SK-N-SH (cell line): ENCODE results near the gene NTM. TPM values are rescaled to one million over a fixed set of nuclear protein-coding genes. Genes with fewer than 3 reads are reported as not detected.

ENCODE experiments used
- CTCF ChIA-PET: fragments of 300-600, 350-600 bp; formaldehyde crosslinking; extraction: SDS; loops from one replicate; lab custom pipeline; 2021; lab: Yijun Ruan, JAX
- POLR2A ChIA-PET: fragments of 350-600 bp; sonication (Branson Sonifier 250); formaldehyde crosslinking; extraction: SDS; loops from one replicate; lab custom pipeline; 2020; ENCODE audit warnings: antibody characterized with exemption, inconsistent platforms; lab: Yijun Ruan, JAX
- DNase-seq: peaks from one replicate; pipeline ENCODE4 v3.0.0; 2012
- H2AFZ ChIP-seq: fragments of 200-600 bp; sonication (generic); 2 replicates; pipeline ENCODE4 v1.8.1; 2016; ENCODE audit warnings: antibody characterized with exemption, mild to moderate bottlenecking, low read depth
- H3F3A ChIP-seq: fragments of 200-600 bp; sonication (generic); replicated peaks from 2 replicates; pipeline ENCODE3; 2016; ENCODE audit warnings: antibody characterized with exemption, mild to moderate bottlenecking; ENCODE audit not compliant: insufficient read depth
- H3K27ac ChIP-seq, 2 experiments: fragments of 200-500 bp in 1 of 2; fragments of 200-600 bp in 1 of 2; sonication (Bioruptor generic) in 1 of 2; sonication (generic), shearing (Covaris generic) in 1 of 2; 2 replicates each; pipeline versions ENCODE4 v1.5.1 to v1.6.1; 2014 to 2016; ENCODE audit warnings: low read depth in 2 of 2, inconsistent platforms in 1 of 2, low read length in 1 of 2, mild to moderate bottlenecking in 1 of 2, mixed read lengths in 1 of 2
- H3K27me3 ChIP-seq: fragments of 200-600 bp; sonication (generic), shearing (Covaris generic); 2 replicates; pipeline ENCODE4 v1.6.1; 2016; ENCODE audit warnings: mixed run types; ENCODE audit not compliant: insufficient read depth
- H3K36me3 ChIP-seq, 2 experiments: fragments of 200-500 bp in 1 of 2; fragments of 200-600 bp in 1 of 2; sonication (Bioruptor generic) in 1 of 2; sonication (generic) in 1 of 2; replicated peaks in 1 of 2; 2 replicates each; pipeline versions ENCODE3 to v1.5.1; 2014 to 2016; ENCODE audit warnings: low read length in 1 of 2, mild to moderate bottlenecking in 1 of 2; ENCODE audit not compliant: insufficient read depth in 2 of 2, control insufficient read depth in 1 of 2
- H3K4me1 ChIP-seq, 2 experiments: fragments of 200-500 bp in 1 of 2; fragments of 200-600 bp in 1 of 2; sonication (Bioruptor generic) in 1 of 2; sonication (generic), shearing (Covaris generic) in 1 of 2; 2 replicates each; pipeline versions ENCODE4 v1.5.1 to v1.6.1; 2014 to 2016; ENCODE audit warnings: low read depth in 1 of 2, low read length in 1 of 2, mixed run types in 1 of 2; ENCODE audit not compliant: insufficient read depth in 2 of 2, control insufficient read depth in 1 of 2
- H3K4me2 ChIP-seq: fragments of 200-600 bp; sonication (generic), shearing (Covaris generic); 2 replicates; pipeline ENCODE4 v1.6.1; 2017; ENCODE audit warnings: mixed run types
- H3K4me3 ChIP-seq, 2 experiments: fragments of 200-500 bp in 1 of 2; fragments of 200-600 bp in 1 of 2; sonication (Bioruptor generic) in 1 of 2; sonication (generic), shearing (Covaris generic) in 1 of 2; 2 replicates each; pipeline versions ENCODE4 v1.5.1 to v1.8.1; 2014 to 2016; ENCODE audit warnings: low read depth in 2 of 2, inconsistent platforms in 1 of 2, low read length in 1 of 2, mild to moderate bottlenecking in 1 of 2, mixed read lengths in 1 of 2, moderate library complexity in 1 of 2
- H3K79me2 ChIP-seq: fragments of 200-600 bp; sonication (generic); 2 replicates; pipeline ENCODE4 v1.8.1; 2017; ENCODE audit warnings: mild to moderate bottlenecking; ENCODE audit not compliant: insufficient read depth
- H3K9ac ChIP-seq: fragments of 200-600 bp; sonication (generic); 2 replicates; pipeline ENCODE4 v1.6.1; 2017; ENCODE audit warnings: mixed run types
- H3K9me2 ChIP-seq: fragments of 200-600 bp; sonication (generic); 2 replicates; pipeline ENCODE4 v1.6.1; 2017; ENCODE audit warnings: mixed run types
- H3K9me3 ChIP-seq: fragments of 200-600 bp; sonication (generic); 2 replicates; pipeline ENCODE4 v1.6.1; 2017; ENCODE audit warnings: mixed run types, mild to moderate bottlenecking, moderate library complexity
- H4K20me1 ChIP-seq: fragments of 200-600 bp; sonication (generic); 2 replicates; pipeline ENCODE4 v1.6.1; 2017; ENCODE audit warnings: mild to moderate bottlenecking, mixed run types; ENCODE audit not compliant: insufficient read depth
- CTCF ChIP-seq: fragments of 200-600 bp; sonication (generic); IDR thresholded peaks from 2 replicates; pipeline ENCODE4 v1.6.1; 2017; ENCODE audit warnings: antibody characterized with exemption, mild to moderate bottlenecking, moderate library complexity
- ELF1 ChIP-seq: IDR thresholded peaks from 2 replicates; pipeline ENCODE4 v1.4.0; 2012
- EZH2phosphoT487 ChIP-seq: fragments of 200-600 bp; sonication (generic); IDR thresholded peaks from 2 replicates; pipeline ENCODE4 v1.6.1; 2017; ENCODE audit warnings: low read depth, mixed run types, mild to moderate bottlenecking, antibody characterized with exemption, moderate library complexity, borderline replicate concordance
- FOSL2 ChIP-seq: IDR thresholded peaks from 2 replicates; pipeline ENCODE4 v1.4.0; 2012; ENCODE audit warnings: low read depth, mild to moderate bottlenecking, moderate library complexity, borderline replicate concordance
- FOXJ3 ChIP-seq: sonication (generic); formaldehyde crosslinking; IDR thresholded peaks from 2 replicates; pipeline ENCODE4 v1.5.1; 2020; ENCODE audit warnings: mild to moderate bottlenecking, missing genetic modification reagents
- FOXM1 ChIP-seq: IDR thresholded peaks from 2 replicates; pipeline ENCODE4 v1.4.0; 2012; ENCODE audit warnings: low read depth, mild to moderate bottlenecking
- NRF1 ChIP-seq: IDR thresholded peaks from 2 replicates; pipeline ENCODE4 v1.6.1; 2012; ENCODE audit warnings: low read depth, mild to moderate bottlenecking, low read length
- PBX3 ChIP-seq: IDR thresholded peaks from 2 replicates; pipeline ENCODE4; 2012
- POLR2AphosphoS5 ChIP-seq: IDR thresholded peaks from 2 replicates; pipeline ENCODE4 v1.6.1; 2012; ENCODE audit warnings: low read depth, low read length
- SIN3A ChIP-seq: IDR thresholded peaks from 2 replicates; pipeline ENCODE4 v1.6.1; 2012; ENCODE audit warnings: low read depth, mild to moderate bottlenecking, low read length, moderate library complexity, borderline replicate concordance
- TAF1 ChIP-seq: IDR thresholded peaks from 2 replicates; pipeline ENCODE4 v1.6.1; 2012; ENCODE audit warnings: low read depth, mild to moderate bottlenecking, low read length, moderate library complexity, borderline replicate concordance
- TCF12 ChIP-seq: IDR thresholded peaks from 2 replicates; pipeline ENCODE4 v1.4.0; 2012
- YY1 ChIP-seq: IDR thresholded peaks from 2 replicates; pipeline ENCODE4 v1.4.0; 2012; ENCODE audit warnings: low read depth, mild to moderate bottlenecking
- WGBS: methylation state at CpG from one replicate; pipeline ENCODE4 v1.1.6; 2017; ENCODE audit warnings: low lambda C conversion rate; 5-methylcytosine and 5-hydroxymethylcytosine counted together
- polyA plus RNA-seq, 3 experiments: library from polyadenylated mRNA; depleted of rRNA; stranded (reverse); fragments of >200 nt; gene quantifications; 2 replicates each; pipeline ENCODE4 v1.2.3, GENCODE V29; 2012
- TF ChIP-seq, protein P1 (sequence below): IDR thresholded peaks from 2 replicates; pipeline ENCODE4 v1.6.1; 2012; ENCODE audit warnings: mild to moderate bottlenecking, low read depth, low read length, moderate library complexity
- TF ChIP-seq, protein P2 (sequence below): IDR thresholded peaks from 2 replicates; pipeline ENCODE4 v1.4.0; 2012; ENCODE audit warnings: low read depth, borderline replicate concordance

Gene NTM
- polyA plus RNA-seq, 1 of the 3 experiments (the other 2 are of a cell fraction), result 20.0 TPM

- Histone ChIP-seq H3K36me3 (no peaks in the 10 kb centered on the region), H3K27me3 (no peaks in the 10 kb centered on the region), H3F3A (no peaks in the 10 kb centered on the region), H3K4me2 (no peak overlapping the region), H3K27ac (no peak overlapping the region), H3K9me3 (no peaks in the 10 kb centered on the region), H3K4me3 (no peak overlapping the region), H3K4me1 (peaks cover 0 to 12% of the 10 kb centered on the region in 2 experiments; a peak in 2 of 4 replicates), H3K9me2 (no peaks in the 10 kb centered on the region), H2AFZ (no peak overlapping the region), H4K20me1 (no peaks in the 10 kb centered on the region), H3K79me2 (peaks cover 3% of the 10 kb centered on the region; the same call in 1 of the 2 replicates), H3K9ac (no peak overlapping the region)
- WGBS, result 91% methylated on average over 7 of the region's 7 CpGs
- no peak for DNase-seq
- ChIA-PET CTCF (no interaction called here), POLR2A (no interaction called here)
- TF ChIP-seq CTCF (no peak), FOSL2 (no peak), FOXM1 (no peak), TAF1 (no peak), POLR2AphosphoS5 (no peak), EZH2phosphoT487 (no peak), FOXJ3 (CRISPR knock-in tag) (no peak), PBX3 (no peak), YY1 (no peak), SIN3A (no peak), ELF1 (no peak), NRF1 (no peak), TCF12 (no peak)
- TF ChIP-seq, protein P1, sequence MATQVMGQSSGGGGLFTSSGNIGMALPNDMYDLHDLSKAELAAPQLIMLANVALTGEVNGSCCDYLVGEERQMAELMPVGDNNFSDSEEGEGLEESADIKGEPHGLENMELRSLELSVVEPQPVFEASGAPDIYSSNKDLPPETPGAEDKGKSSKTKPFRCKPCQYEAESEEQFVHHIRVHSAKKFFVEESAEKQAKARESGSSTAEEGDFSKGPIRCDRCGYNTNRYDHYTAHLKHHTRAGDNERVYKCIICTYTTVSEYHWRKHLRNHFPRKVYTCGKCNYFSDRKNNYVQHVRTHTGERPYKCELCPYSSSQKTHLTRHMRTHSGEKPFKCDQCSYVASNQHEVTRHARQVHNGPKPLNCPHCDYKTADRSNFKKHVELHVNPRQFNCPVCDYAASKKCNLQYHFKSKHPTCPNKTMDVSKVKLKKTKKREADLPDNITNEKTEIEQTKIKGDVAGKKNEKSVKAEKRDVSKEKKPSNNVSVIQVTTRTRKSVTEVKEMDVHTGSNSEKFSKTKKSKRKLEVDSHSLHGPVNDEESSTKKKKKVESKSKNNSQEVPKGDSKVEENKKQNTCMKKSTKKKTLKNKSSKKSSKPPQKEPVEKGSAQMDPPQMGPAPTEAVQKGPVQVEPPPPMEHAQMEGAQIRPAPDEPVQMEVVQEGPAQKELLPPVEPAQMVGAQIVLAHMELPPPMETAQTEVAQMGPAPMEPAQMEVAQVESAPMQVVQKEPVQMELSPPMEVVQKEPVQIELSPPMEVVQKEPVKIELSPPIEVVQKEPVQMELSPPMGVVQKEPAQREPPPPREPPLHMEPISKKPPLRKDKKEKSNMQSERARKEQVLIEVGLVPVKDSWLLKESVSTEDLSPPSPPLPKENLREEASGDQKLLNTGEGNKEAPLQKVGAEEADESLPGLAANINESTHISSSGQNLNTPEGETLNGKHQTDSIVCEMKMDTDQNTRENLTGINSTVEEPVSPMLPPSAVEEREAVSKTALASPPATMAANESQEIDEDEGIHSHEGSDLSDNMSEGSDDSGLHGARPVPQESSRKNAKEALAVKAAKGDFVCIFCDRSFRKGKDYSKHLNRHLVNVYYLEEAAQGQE, result no peak
- TF ChIP-seq, protein P2, sequence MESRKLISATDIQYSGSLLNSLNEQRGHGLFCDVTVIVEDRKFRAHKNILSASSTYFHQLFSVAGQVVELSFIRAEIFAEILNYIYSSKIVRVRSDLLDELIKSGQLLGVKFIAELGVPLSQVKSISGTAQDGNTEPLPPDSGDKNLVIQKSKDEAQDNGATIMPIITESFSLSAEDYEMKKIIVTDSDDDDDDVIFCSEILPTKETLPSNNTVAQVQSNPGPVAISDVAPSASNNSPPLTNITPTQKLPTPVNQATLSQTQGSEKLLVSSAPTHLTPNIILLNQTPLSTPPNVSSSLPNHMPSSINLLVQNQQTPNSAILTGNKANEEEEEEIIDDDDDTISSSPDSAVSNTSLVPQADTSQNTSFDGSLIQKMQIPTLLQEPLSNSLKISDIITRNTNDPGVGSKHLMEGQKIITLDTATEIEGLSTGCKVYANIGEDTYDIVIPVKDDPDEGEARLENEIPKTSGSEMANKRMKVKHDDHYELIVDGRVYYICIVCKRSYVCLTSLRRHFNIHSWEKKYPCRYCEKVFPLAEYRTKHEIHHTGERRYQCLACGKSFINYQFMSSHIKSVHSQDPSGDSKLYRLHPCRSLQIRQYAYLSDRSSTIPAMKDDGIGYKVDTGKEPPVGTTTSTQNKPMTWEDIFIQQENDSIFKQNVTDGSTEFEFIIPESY, result no peak
Observed at GRCh38 chr11:132039521-132039920, 669.1 kb downstream of the NTM start.
